ENCODE results near the gene NOLC1.

DNA sequence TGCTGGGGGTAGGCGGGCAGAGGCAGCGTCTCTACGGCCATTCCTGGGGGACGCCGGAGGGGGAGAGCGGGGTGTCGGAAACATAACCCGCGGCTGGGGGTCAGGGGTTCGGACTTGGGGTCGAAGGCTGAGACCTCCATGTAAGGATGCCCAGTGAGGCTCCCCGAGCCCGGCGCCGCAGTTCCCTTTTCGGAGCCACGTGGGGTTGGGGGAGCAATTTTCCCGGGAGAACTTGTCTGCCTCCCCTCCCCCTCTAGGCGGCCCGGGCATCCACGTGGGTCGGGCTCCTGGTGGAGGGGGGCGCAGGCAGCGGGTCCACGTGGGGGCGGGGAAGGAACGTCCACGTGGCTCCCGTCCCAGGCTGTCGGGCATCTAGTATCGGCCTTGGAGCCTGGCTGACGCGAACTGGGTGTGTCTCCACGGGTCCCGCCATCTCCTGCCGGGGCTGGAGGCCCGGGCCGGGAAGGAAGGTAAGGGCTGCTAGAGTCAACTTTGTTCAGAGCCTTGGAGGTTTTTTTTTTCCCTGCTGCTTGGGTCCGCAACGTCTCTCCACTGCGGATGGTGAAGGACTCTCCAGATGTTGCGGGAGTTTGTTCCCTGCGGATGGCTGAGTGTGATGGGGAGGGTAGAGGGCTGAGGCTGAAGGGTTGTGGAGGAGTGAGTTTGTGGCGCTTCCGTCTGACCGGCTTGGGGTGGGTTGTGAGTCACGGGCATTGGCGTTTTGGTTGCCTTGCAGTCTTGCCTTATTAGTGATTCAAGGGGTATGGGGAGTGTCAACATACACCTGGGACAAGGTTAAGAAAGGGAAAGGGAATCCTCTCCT, 18.6 kb upstream of the NOLC1 start:
- TF ChIP-seq, protein P1, sequence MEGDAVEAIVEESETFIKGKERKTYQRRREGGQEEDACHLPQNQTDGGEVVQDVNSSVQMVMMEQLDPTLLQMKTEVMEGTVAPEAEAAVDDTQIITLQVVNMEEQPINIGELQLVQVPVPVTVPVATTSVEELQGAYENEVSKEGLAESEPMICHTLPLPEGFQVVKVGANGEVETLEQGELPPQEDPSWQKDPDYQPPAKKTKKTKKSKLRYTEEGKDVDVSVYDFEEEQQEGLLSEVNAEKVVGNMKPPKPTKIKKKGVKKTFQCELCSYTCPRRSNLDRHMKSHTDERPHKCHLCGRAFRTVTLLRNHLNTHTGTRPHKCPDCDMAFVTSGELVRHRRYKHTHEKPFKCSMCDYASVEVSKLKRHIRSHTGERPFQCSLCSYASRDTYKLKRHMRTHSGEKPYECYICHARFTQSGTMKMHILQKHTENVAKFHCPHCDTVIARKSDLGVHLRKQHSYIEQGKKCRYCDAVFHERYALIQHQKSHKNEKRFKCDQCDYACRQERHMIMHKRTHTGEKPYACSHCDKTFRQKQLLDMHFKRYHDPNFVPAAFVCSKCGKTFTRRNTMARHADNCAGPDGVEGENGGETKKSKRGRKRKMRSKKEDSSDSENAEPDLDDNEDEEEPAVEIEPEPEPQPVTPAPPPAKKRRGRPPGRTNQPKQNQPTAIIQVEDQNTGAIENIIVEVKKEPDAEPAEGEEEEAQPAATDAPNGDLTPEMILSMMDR (conservative IDR thresholded peaks at IDR 0.05; ENCODE audit: low read depth, low read length): no peak
- TF ChIP-seq EZH2 (IDR thresholded peaks at IDR 0.05; ENCODE audit: low read length, unreplicated experiment) (no peak), EZH2phosphoT487 (IDR thresholded peaks at IDR 0.05; ENCODE audit: borderline replicate concordance, low read length) (no peak)

Measured in PC-3 (cell line).